HepG2 (cell line): ENCODE data around the gene EVA1C. TPM values are rescaled to one million over a fixed set of nuclear protein-coding genes. Genes with fewer than 3 reads are reported as not detected.

Experiments
- ATAC-seq: fragments of 200-7000 bp; cut with Tn5 transposase; 3 replicates; pipeline ENCODE4 v1.9.1; 2020; ENCODE audit warnings: mild to moderate bottlenecking, moderate library complexity
- BruUV-seq: library from RNA; stranded (reverse); fragments of 400-500 nt; replicated peaks from 2 replicates; lab custom pipeline; 2021; lab: Mats Ljungman, UMichigan
- CTCF ChIA-PET: fragments of 300-600 bp; formaldehyde crosslinking; extraction: SDS; loops from one replicate; lab custom pipeline; 2021; ENCODE audit warnings: low total read pairs, inconsistent platforms, low intra/inter-chr PET ratio; lab: Yijun Ruan, JAX
- POLR2A ChIA-PET: fragments of 350-600 bp; sonication (Branson Sonifier 250); formaldehyde crosslinking; loops from one replicate; lab custom pipeline; 2020; ENCODE audit warnings: antibody characterized with exemption, inconsistent platforms; lab: Yijun Ruan, JAX
- DNase-seq: peaks from one replicate; pipeline ENCODE4 v3.0.0-alpha.2; 2015; ENCODE audit warnings: low spot score
- FAIRE-seq: peaks from 3 replicates; lab custom pipeline; 2011; peaks lifted over from hg19 to GRCh38; lab: Jason Lieb, UNC
- H2AFZ ChIP-seq: one replicate; pipeline ENCODE4 v1.6.1; 2011; ENCODE audit warnings: low read length, inconsistent platforms
- H3K27ac ChIP-seq: fragments of 300-600 bp; 3 replicates; pipeline ENCODE4 v1.8.0; 2011; ENCODE audit warnings: mixed run types, mild to moderate bottlenecking, mixed read lengths, low read length, inconsistent platforms; ENCODE audit not compliant: insufficient read depth; ENCODE audit errors: extremely low read length
- H3K27me3 ChIP-seq, 2 experiments: fragments of 200-600 bp in 1 of 2; 2 replicates in 1 of 2; 3 replicates in 1 of 2; pipeline versions ENCODE4 v1.6.0 to v1.8.0; 2011; ENCODE audit warnings: low read length in 2 of 2, mild to moderate bottlenecking in 2 of 2, moderate library complexity in 2 of 2, inconsistent platforms in 1 of 2; ENCODE audit not compliant: insufficient read depth in 2 of 2, control insufficient read depth in 1 of 2
- H3K36me3 ChIP-seq, 2 experiments: fragments of 200-600 bp in 1 of 2; replicated peaks in 1 of 2; 2 replicates in 1 of 2; 3 replicates in 1 of 2; pipeline versions ENCODE4 v1.5.1 to v1.8.0; 2011; ENCODE audit warnings: low read length in 2 of 2, inconsistent platforms in 1 of 2; ENCODE audit not compliant: insufficient read depth in 2 of 2, control insufficient read depth in 1 of 2
- H3K4me1 ChIP-seq: 2 replicates; pipeline ENCODE4 v1.5.1; 2012; ENCODE audit warnings: low read length, inconsistent platforms; ENCODE audit not compliant: insufficient read depth
- H3K4me2 ChIP-seq: 2 replicates; pipeline ENCODE4 v1.6.0; 2011; ENCODE audit warnings: low read depth, low read length, inconsistent platforms
- H3K4me3 ChIP-seq, 3 experiments: fragments of 200-600 bp in 1 of 3; sonication (generic), shearing (Covaris generic) in 1 of 3; replicated peaks in 1 of 3; 2 replicates each; pipeline ENCODE4 v1.5.1; 2011 to 2016; ENCODE audit warnings: low read length in 3 of 3, inconsistent platforms in 2 of 3, low read depth in 2 of 3, mild to moderate bottlenecking in 2 of 3, control low read depth in 1 of 3, mixed read lengths in 1 of 3; ENCODE audit not compliant: insufficient read depth in 1 of 3
- H3K79me2 ChIP-seq: one replicate; pipeline ENCODE4 v1.6.1; 2011; ENCODE audit warnings: low read length, inconsistent platforms; ENCODE audit not compliant: insufficient read depth
- H3K9ac ChIP-seq: 2 replicates; pipeline ENCODE4 v1.6.0; 2011; ENCODE audit warnings: mild to moderate bottlenecking, low read depth, low read length, inconsistent platforms; ENCODE audit not compliant: insufficient read depth
- H3K9me3 ChIP-seq: 2 replicates; pipeline ENCODE4 v1.5.1; 2012; ENCODE audit warnings: mild to moderate bottlenecking, low read length
- H4K20me1 ChIP-seq: 2 replicates; pipeline ENCODE4 v1.6.0; 2011; ENCODE audit warnings: inconsistent platforms, mild to moderate bottlenecking, low read length, moderate library complexity; ENCODE audit not compliant: insufficient read depth
- ARID3A ChIP-seq: IDR thresholded peaks from 2 replicates; pipeline ENCODE4 v1.6.1; 2012; ENCODE audit warnings: low read depth, low read length, improper control_type of control experiment
- ELF3 ChIP-seq: IDR thresholded peaks from 2 replicates; pipeline ENCODE4 v1.6.1; 2016; ENCODE audit warnings: missing genetic modification reagents, missing compliant biosample characterization
- EP300 ChIP-seq, 3 experiments: sonication (generic) in 1 of 3; formaldehyde crosslinking in 1 of 3; IDR thresholded peaks; 2 replicates each; pipeline versions ENCODE4 v1.5.1 to v1.6.1; 2011 to 2020; ENCODE audit warnings: low read depth in 2 of 3, low read length in 2 of 3, borderline replicate concordance in 1 of 3, improper control_type of control experiment in 1 of 3, mild to moderate bottlenecking in 1 of 3, missing genetic modification reagents in 1 of 3, moderate library complexity in 1 of 3
- FOXP1 ChIP-seq, 2 experiments: fragments of 450-650 bp in 1 of 2; IDR thresholded peaks; 2 replicates each; pipeline ENCODE4 v1.6.1; 2017 to 2018; ENCODE audit warnings: antibody characterized with exemption in 1 of 2
- MAFK ChIP-seq, 2 experiments: IDR thresholded peaks in 1 of 2; conservative IDR thresholded peaks in 1 of 2; 2 replicates each; pipeline ENCODE4 v1.6.1; 2011; ENCODE audit warnings: improper control_type of control experiment in 2 of 2, low read length in 2 of 2
- MLXIP ChIP-seq: sonication (generic); formaldehyde crosslinking; IDR thresholded peaks from 2 replicates; pipeline ENCODE4 v1.9.0; 2021; ENCODE audit warnings: missing genetic modification reagents, borderline replicate concordance
- NCOA2 ChIP-seq: sonication (generic); formaldehyde crosslinking; IDR thresholded peaks from 2 replicates; pipeline ENCODE4 v1.8.0; 2022; ENCODE audit warnings: inconsistent platforms
- SOX13 ChIP-seq, 3 experiments: fragments of 450-650 bp in 1 of 3; sonication (generic) in 1 of 3; formaldehyde crosslinking in 1 of 3; IDR thresholded peaks in 2 of 3; conservative IDR thresholded peaks in 1 of 3; 2 replicates each; pipeline versions ENCODE4 v1.5.0 to v1.6.1; 2016 to 2020; ENCODE audit warnings: antibody characterized with exemption in 1 of 3, mild to moderate bottlenecking in 1 of 3, missing compliant biosample characterization in 1 of 3, missing genetic modification reagents in 1 of 3, moderate library complexity in 1 of 3
- TCF7 ChIP-seq: sonication (generic); IDR thresholded peaks from 2 replicates; pipeline ENCODE4 v1.6.1; 2016; ENCODE audit warnings: antibody characterized with exemption, low read depth
- TEAD3 ChIP-seq: optimal IDR thresholded peaks from 2 replicates; pipeline ENCODE3; 2016; ENCODE audit warnings: borderline replicate concordance
- ZBTB34 ChIP-seq: sonication (generic); formaldehyde crosslinking; IDR thresholded peaks from 2 replicates; pipeline ENCODE4 v1.8.0; 2022; ENCODE audit warnings: mild to moderate bottlenecking, missing genetic modification reagents
- ZBTB37 ChIP-seq: sonication (generic); formaldehyde crosslinking; IDR thresholded peaks from 2 replicates; pipeline ENCODE4 v1.4.0; 2020; ENCODE audit warnings: mild to moderate bottlenecking, missing genetic modification reagents
- ZIK1 ChIP-seq: sonication (generic); formaldehyde crosslinking; IDR thresholded peaks from 2 replicates; pipeline ENCODE4 v1.5.0; 2020; ENCODE audit warnings: mild to moderate bottlenecking, low read depth, missing genetic modification reagents, borderline replicate concordance
- ZNF432 ChIP-seq: sonication (generic); formaldehyde crosslinking; IDR thresholded peaks from 2 replicates; pipeline ENCODE4 v1.5.0; 2020; ENCODE audit warnings: missing genetic modification reagents, mild to moderate bottlenecking, borderline replicate concordance
- WGBS: methylation state at CpG from one replicate; pipeline ENCODE4 v1.1.6; 2017; ENCODE audit warnings: low lambda C conversion rate; 5-methylcytosine and 5-hydroxymethylcytosine counted together
- in situ Hi-C: cut with HindIII; loops from 2 replicates; pipeline ENCODE4 v1.10.0; 2017; ENCODE audit warnings: low pct_unique_long_range_greater_than_20kb; ENCODE audit not compliant: extremely low pct_ligation_motif_present
- intact Hi-C: fragments of 100-400 bp; cut with micrococcal nuclease; formaldehyde crosslinking; loops from one replicate; pipeline ENCODE4 v1.10.0; 2022; ENCODE audit not compliant: unreplicated experiment
- polyA plus RNA-seq, 8 experiments: library from polyadenylated mRNA; depleted of rRNA in 3 of 8; stranded (reverse) in 7 of 8; unstranded in 1 of 8; fragments of >200 nt; fragmentation: Illumina TruSeq in 4 of 8; extraction: Trizol in 4 of 8; gene quantifications; 2 replicates each; pipeline versions ENCODE4 v1.2.1 to v1.2.3, GENCODE V29; 2011 to 2016; ENCODE audit warnings: low read depth in 4 of 8, missing spikeins in 1 of 8, mixed read lengths in 1 of 8; ENCODE audit not compliant: insufficient read depth in 1 of 8
- total RNA-seq, 5 experiments: library from RNA; depleted of rRNA; stranded (reverse); fragments of >200 nt; fragmentation: Illumina TruSeq; extraction: Trizol; gene quantifications; 2 replicates each; pipeline ENCODE4 v1.2.3, GENCODE V29; 2016; ENCODE audit warnings: low read depth in 1 of 5

EVA1C gene
- total and polyA plus RNA-seq, 2 of the 13 experiments (the other 11 are each of a cell fraction or from before 2014, with no cell fraction given), result 0.29 to 0.34 TPM

GRCh38 chr21:32463889-32464300, 51.4 kb downstream of the EVA1C start:
- H3K9me3 ChIP-seq, result no peaks in the 10 kb centered on the region
- ATAC-seq, result peak; percentile 56
- ChIA-PET CTCF (no interaction called here), POLR2A (interaction anchor here (1.5 kb wide), 1 partner anchor 136 kb away, joined by 4 read pairs; no protein-coding TSS in a partner anchor)
- no peak for FAIRE-seq
- peak overlapping the region; percentile 66 for H3K27ac ChIP-seq
- intact Hi-C loops (no loop called here), in situ Hi-C loops (no loop called here)
- no peaks in the 10 kb centered on the region for H3K27me3 ChIP-seq
- H3K79me2 ChIP-seq, result no peaks in the 10 kb centered on the region
- H3K4me2 ChIP-seq, result peak overlapping the region; percentile 21; the same call in 1 of the 2 replicates
- H3K9ac ChIP-seq, result 0 out of 2 replicates have a peak overlapping the region, but pooled peaks have one; percentile 6
- WGBS, result 15% methylated on average over 8 of the region's 8 CpGs
- no TSS peak for BruUV-seq
- peaks cover 22% of the 10 kb centered on the region for H3K4me1 ChIP-seq
- DNase-seq, result peak; percentile 82
- H3K4me3 ChIP-seq, result no peak overlapping the region
- H4K20me1 ChIP-seq, result no peaks in the 10 kb centered on the region
- H2AFZ ChIP-seq, result no peak overlapping the region
- no peaks in the 10 kb centered on the region for H3K36me3 ChIP-seq
- TF ChIP-seq ARID3A, result peak; percentile 43; the same call in 1 of the 2 replicates
- no peak for TF ChIP-seq ZNF432 (CRISPR knock-in tag)
- TF ChIP-seq SOX13 (IDR thresholded peaks at IDR 0.05), result 0 out of 2 replicates have a peak, but pooled peaks have one; percentile 33
- TF ChIP-seq SOX13 (CRISPR knock-in tag; conservative IDR thresholded peaks at IDR 0.05 in 1 of 2, IDR thresholded peaks at IDR 0.05 in 1 of 2), result no peak
- 0 out of 4 replicates have a peak, but pooled peaks of 1 of the 2 experiments have one; percentile 4 for TF ChIP-seq MAFK (conservative IDR thresholded peaks at IDR 0.05 in 1 of 2, IDR thresholded peaks at IDR 0.05 in 1 of 2; ENCODE audit: low read length in 2 of 2)
- 0 out of 2 replicates have a peak, but pooled peaks have one; percentile 21 for TF ChIP-seq NCOA2 (CRISPR knock-in tag)
- peak; percentile 64 for TF ChIP-seq TEAD3 (CRISPR knock-in tag)
- TF ChIP-seq ZIK1 (CRISPR knock-in tag), result no peak
- peak; percentile 69 for TF ChIP-seq ZBTB37 (CRISPR knock-in tag)
- no peak for TF ChIP-seq ELF3 (CRISPR knock-in tag)
- TF ChIP-seq TCF7, result peak; percentile 90
- peak in 1 of 2 experiments; percentile 60; a peak in 2 of 4 replicates for TF ChIP-seq EP300 (IDR thresholded peaks at IDR 0.05; ENCODE audit: low read depth in 2 of 2, low read length in 2 of 2)
- TF ChIP-seq EP300 (CRISPR knock-in tag; IDR thresholded peaks at IDR 0.05; ENCODE audit: borderline replicate concordance), result no peak
- peak; percentile 19; the same call in 1 of the 2 replicates for TF ChIP-seq ZBTB34 (CRISPR knock-in tag)
- TF ChIP-seq FOXP1 (IDR thresholded peaks at IDR 0.05), result no peak
- peak; percentile 40; the same call in 1 of the 2 replicates for TF ChIP-seq FOXP1 (CRISPR knock-in tag; IDR thresholded peaks at IDR 0.05)
- TF ChIP-seq MLXIP (CRISPR knock-in tag), result no peak
